GM18507 (cell line): ENCODE data around the gene PPID.
"Not testable (repeated sequence)": the region's sequence is repeated elsewhere in the genome, so short reads cannot be mapped to it uniquely, and the experiment has no call there.

Experiments
- DNase-seq: peaks from one replicate; pipeline ENCODE4 v3.0.0; 2011; ENCODE audit warnings: low read depth; ENCODE audit not compliant: insufficient read length; ENCODE audit errors: extremely low spot score
- FAIRE-seq: peaks from 2 replicates; lab custom pipeline; 2011; peaks lifted over from hg19 to GRCh38; lab: Jason Lieb, UNC

The PPID gene

DNA sequence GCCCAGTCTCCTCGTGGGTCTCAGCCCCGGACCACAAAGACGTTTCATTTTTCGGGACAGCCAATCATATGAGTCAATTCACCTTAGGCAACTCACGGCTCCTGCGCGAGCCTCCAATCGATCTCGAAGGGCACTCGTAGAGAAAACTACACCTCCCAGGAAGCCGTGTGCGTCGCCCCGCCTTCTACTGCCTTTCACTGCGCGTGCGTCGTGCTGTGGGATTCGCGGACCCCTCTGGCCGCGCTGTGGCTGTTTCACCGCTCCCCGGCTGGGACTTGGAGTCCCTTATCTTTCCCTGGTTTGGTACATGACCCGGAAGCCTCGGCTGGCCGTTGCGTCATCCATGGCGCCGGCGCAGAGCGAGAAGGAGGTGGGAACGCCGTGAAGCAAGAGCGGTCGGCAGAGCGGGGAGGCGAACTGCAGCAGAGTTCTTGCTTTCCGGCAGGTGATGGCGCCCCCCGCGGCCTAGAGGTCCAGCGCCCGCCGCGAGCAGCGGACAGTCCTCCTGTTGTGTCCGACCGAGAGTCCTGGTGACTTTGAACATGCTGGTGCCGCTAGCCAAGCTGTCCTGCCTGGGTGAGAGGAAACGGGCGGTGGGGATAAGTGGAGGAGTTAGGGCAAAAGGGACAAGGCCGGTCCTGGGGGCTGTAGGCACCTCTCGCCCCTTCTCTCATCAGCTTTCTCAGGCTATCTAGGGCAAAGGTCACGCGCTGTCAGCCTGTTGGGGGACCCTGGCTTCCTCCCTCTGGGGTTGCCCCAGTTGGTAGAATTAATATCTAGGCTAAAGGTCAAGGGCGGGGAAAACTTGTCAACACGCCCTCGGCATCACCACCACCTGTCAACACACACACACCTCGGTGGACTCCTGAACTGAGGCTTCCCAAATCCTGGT is 51.0 kb downstream of the PPID start, which contains the start of gene ETFDH:
Gene ETFDH (plus strand): TSS at position 382 of the 892 bp plus-strand sequence. CDS start 161 bp downstream, at position 543.
- peak; percentile 91 for DNase-seq
- FAIRE-seq, result peak; percentile 99

DNA sequence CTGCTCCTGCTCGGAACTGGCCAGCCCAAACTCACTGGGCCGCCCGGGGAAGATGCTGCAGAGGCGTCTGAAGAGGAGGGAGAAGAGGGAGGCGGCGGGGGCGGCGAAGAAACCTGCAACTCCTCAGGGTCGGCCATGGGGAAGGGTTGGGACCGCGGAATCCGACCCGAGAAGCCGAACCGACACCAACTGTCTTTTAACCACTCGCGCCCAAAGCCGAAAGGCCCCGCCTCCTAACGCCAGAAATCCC is 51.6 kb downstream of the PPID start, which contains the start of gene C4orf46:
Gene C4orf46 (minus strand): TSS at position 223 of the 250 bp plus-strand sequence. CDS start 86 bp downstream, at position 137.
- DNase-seq, result no peak
- FAIRE-seq, result no peak

GRCh38 chr4:158670975-158671664 is 52.1 kb downstream of the PPID start:
- FAIRE-seq (peak; percentile 76), DNase-seq (peak; percentile 15)

GRCh38 chr4:158669310-158669709 is 53.9 kb downstream of the PPID start:
- DNase-seq (no peak), FAIRE-seq (no peak)

DNA sequence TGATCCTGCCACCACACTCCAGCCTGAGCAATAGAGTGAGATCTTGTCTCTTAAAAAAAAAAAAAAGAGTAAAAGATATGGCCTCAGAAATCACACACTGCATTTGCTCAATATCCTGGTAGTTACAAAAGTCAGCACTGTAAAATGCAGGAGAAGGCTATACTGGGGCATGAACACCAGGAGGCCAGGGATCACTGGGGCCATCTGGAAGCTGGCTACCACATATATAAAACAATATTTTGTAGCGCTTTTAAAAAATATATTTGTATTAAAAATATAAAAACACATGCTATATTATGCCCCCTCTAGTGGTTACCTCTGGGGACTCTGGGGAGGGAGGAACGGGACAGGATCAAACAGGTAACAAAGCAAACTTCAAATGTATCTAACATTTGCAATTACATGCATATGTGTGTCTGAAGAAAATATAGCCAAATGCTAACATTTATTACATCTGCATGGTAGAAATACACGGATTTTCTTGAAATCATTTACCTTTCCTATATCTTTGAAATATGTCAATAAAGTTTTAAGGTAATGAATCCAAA is 55.5 kb downstream of the PPID start:
- DNase-seq, result no peak
- FAIRE-seq, result no peak

- FAIRE-seq (no peak), DNase-seq (no peak)
Measured at GRCh38 chr4:158666892-158667291, 56.3 kb downstream of the PPID start.

- DNase-seq, result no peak
- FAIRE-seq, result no peak
Measured at GRCh38 chr4:158664806-158665205, 58.4 kb downstream of the PPID start.

DNA sequence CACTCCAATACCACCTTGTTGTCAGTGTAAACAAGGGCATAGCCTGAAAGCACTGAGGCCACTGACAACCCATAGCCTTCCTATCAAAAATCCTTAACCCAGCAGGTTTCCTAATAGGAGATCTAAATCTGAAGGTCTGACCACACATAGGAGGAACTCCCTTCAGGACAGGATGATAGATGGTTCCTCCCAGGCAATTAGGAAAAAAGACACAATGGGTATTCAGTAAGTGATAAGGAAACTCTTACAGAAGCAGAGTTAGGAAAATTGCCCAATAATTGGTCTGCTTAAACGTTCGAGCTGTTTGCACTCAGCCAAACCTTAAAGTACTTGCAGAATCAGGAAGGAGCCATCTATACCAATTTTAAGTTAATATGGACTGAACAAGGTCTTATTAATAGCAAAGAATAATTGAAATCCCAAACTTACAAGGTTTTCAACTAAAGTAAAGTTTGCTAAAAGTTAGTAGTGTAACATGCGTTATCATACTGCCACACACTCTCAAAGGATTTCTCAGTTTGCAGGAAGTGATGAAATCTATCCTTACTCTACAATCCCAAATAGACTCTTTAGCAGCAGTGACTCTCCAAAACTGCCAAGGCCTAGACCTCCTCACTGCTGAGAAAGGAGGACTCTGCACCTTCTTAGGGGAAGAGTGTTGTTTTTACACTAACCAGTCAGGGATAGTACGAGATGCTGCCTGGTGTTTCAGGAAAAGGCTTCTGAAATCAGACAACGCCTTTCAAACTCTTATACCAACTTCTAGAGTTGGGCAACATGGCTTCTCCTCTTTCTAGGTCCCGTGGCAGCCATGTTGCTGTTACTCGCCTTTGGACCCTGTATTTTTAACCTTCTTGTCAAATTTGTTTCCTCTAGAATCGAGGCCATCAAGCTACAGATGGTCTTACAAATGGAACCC is 59.2 kb downstream of the PPID start:
- FAIRE-seq, DNase-seq: not testable (repeated sequence)

GRCh38 chr4:158663255-158663654 is 59.9 kb downstream of the PPID start:
- not testable (repeated sequence) for FAIRE-seq, DNase-seq
